ENCODE results near the gene CARM1. TPM values are rescaled to one million over a fixed set of nuclear protein-coding genes. Genes with fewer than 3 reads are reported as not detected.

Gene CARM1
- total and polyA plus RNA-seq, 2 of the 13 experiments (the other 11 are each of a cell fraction or from before 2014, with no cell fraction given), result 27.6 to 55.8 TPM

- TF ChIP-seq ZNF687 (CRISPR knock-in tag; IDR thresholded peaks at IDR 0.05) (peak; percentile 71), HOXA5 (CRISPR knock-in tag; IDR thresholded peaks at IDR 0.05) (0 out of 2 replicates have a peak, but pooled peaks have one; percentile 32), ZNF660 (CRISPR knock-in tag; IDR thresholded peaks at IDR 0.05; ENCODE audit: borderline replicate concordance, low read depth) (no peak), SP4 (CRISPR knock-in tag; IDR thresholded peaks at IDR 0.05) (0 out of 2 replicates have a peak, but pooled peaks have one; percentile 18), ATF7 (IDR thresholded peaks at IDR 0.05) (peak; percentile 77), ATF7 (CRISPR knock-in tag; IDR thresholded peaks at IDR 0.05) (0 out of 2 replicates have a peak, but pooled peaks have one; percentile 22), ZFX (CRISPR knock-in tag; IDR thresholded peaks at IDR 0.05; ENCODE audit: low read depth) (peak; percentile 55), SMAD1 (CRISPR knock-in tag; IDR thresholded peaks at IDR 0.05; ENCODE audit: borderline replicate concordance, low read depth) (0 out of 2 replicates have a peak, but pooled peaks have one; percentile 75), PATZ1 (CRISPR knock-in tag; IDR thresholded peaks at IDR 0.05) (peak; percentile 40; the same call in 1 of the 2 replicates), GATAD2A (CRISPR knock-in tag; IDR thresholded peaks at IDR 0.05) (0 out of 2 replicates have a peak, but pooled peaks have one; percentile 25), MAX (IDR thresholded peaks at IDR 0.05) (peak; percentile 48; the same call in 1 of the 2 replicates), ZNF850 (CRISPR knock-in tag; conservative IDR thresholded peaks at IDR 0.05) (0 out of 2 replicates have a peak, but pooled peaks have one; percentile 37), FLYWCH1 (CRISPR knock-in tag; IDR thresholded peaks at IDR 0.05) (peak; percentile 61; the same call in 1 of the 2 replicates), ZGPAT (CRISPR knock-in tag; IDR thresholded peaks at IDR 0.05) (no peak), CREB1 (IDR thresholded peaks at IDR 0.05) (peak; percentile 92), CREB1 (CRISPR knock-in tag; IDR thresholded peaks at IDR 0.05) (0 out of 2 replicates have a peak, but pooled peaks have one; percentile 9), MED1 (CRISPR knock-in tag; IDR thresholded peaks at IDR 0.05) (0 out of 2 replicates have a peak, but pooled peaks have one; percentile 21)
Measured at GRCh38 chr19:10863107-10863717, 8.1 kb upstream of the CARM1 start (continued).
